Glutamatergic neuron (in vitro differentiated cells): ENCODE results near the gene DCAF17. TPM values are rescaled to one million over a fixed set of nuclear protein-coding genes. Genes with fewer than 3 reads are reported as not detected.

Experiments used
- DNase-seq: peaks from one replicate; pipeline ENCODE4 v3.0.0; 2022
- H3K27ac Mint-ChIP-seq: one replicate; pipeline ENCODE4 v1.8.0; 2020; ENCODE audit warnings: mild to moderate bottlenecking, mixed read lengths, inconsistent platforms; ENCODE audit not compliant: unreplicated experiment
- H3K27me3 Mint-ChIP-seq: one replicate; pipeline ENCODE4 v1.8.0; 2020; ENCODE audit warnings: mild to moderate bottlenecking, moderate library complexity, mixed read lengths, inconsistent platforms; ENCODE audit not compliant: unreplicated experiment
- H3K36me3 Mint-ChIP-seq: one replicate; pipeline ENCODE4 v1.8.0; 2020; ENCODE audit warnings: mild to moderate bottlenecking, mixed read lengths, inconsistent platforms; ENCODE audit not compliant: unreplicated experiment
- H3K4me1 Mint-ChIP-seq: one replicate; pipeline ENCODE4 v1.8.0; 2020; ENCODE audit warnings: mild to moderate bottlenecking, low read depth, mixed read lengths, inconsistent platforms; ENCODE audit not compliant: unreplicated experiment
- H3K4me3 Mint-ChIP-seq: one replicate; pipeline ENCODE4 v1.8.0; 2020; ENCODE audit warnings: mild to moderate bottlenecking, mixed read lengths, inconsistent platforms; ENCODE audit not compliant: unreplicated experiment
- H3K9me3 Mint-ChIP-seq: one replicate; pipeline ENCODE4 v1.8.0; 2020; ENCODE audit warnings: mild to moderate bottlenecking, moderate library complexity, mixed read lengths, inconsistent platforms; ENCODE audit not compliant: unreplicated experiment
- CTCF ChIP-seq: fragments of 200-600 bp; sonication (generic); IDR thresholded peaks from one replicate; pipeline ENCODE4 v1.5.0; 2021; ENCODE audit not compliant: partially characterized antibody, unreplicated experiment
- total RNA-seq: library from RNA; stranded (reverse); fragmentation: NEBNext Ultra II Directional; extraction: Animal tissue kit (Norgen Biotek cat#: 25700); gene quantifications from one replicate; pipeline ENCODE4 v1.2.1, GENCODE V29; 2021; ENCODE audit not compliant: unreplicated experiment

DCAF17 gene
- total RNA-seq, 1 donor from 2014 or later = 17.0 TPM

- Mint-ChIP-seq H3K36me3 (no peaks in the 10 kb centered on the region), H3K4me1 (peaks cover 13% of the 10 kb centered on the region), H3K27me3 (no peaks in the 10 kb centered on the region), H3K9me3 (peaks cover 4% of the 10 kb centered on the region), H3K4me3 (peak overlapping the region; percentile 21), H3K27ac (peak overlapping the region; percentile 62)
- no peak for TF ChIP-seq CTCF
- peak; percentile 25 for DNase-seq
Measured at GRCh38 chr2:171430516-171431410, 3.3 kb upstream of the DCAF17 start.

GRCh38 chr2:171431677-171432167 lies 2.3 kb upstream of the DCAF17 start:
- no peak overlapping the region for H3K27ac Mint-ChIP-seq
- no peak for DNase-seq
- no peak overlapping the region for H3K4me3 Mint-ChIP-seq
- H3K9me3 Mint-ChIP-seq = peaks cover 4% of the 10 kb centered on the region
- peaks cover 13% of the 10 kb centered on the region for H3K4me1 Mint-ChIP-seq
- H3K36me3 Mint-ChIP-seq = no peaks in the 10 kb centered on the region
- no peaks in the 10 kb centered on the region for H3K27me3 Mint-ChIP-seq
- no peak for TF ChIP-seq CTCF

GRCh38 chr2:171432206-171432968 lies 1.6 kb upstream of the DCAF17 start:
- no peak for TF ChIP-seq CTCF
- Mint-ChIP-seq H3K27me3 (no peaks in the 10 kb centered on the region), H3K4me3 (peak overlapping the region; percentile 91), H3K36me3 (no peaks in the 10 kb centered on the region), H3K27ac (peak overlapping the region; percentile 2), H3K4me1 (peaks cover 13% of the 10 kb centered on the region), H3K9me3 (peaks cover 4% of the 10 kb centered on the region)
- no peak for DNase-seq

- no peak for TF ChIP-seq CTCF
- Mint-ChIP-seq H3K27me3 (no peaks in the 10 kb centered on the region), H3K4me3 (peak overlapping the region; percentile 91), H3K36me3 (no peaks in the 10 kb centered on the region), H3K27ac (peak overlapping the region; percentile 80), H3K9me3 (peaks cover 4% of the 10 kb centered on the region), H3K4me1 (peaks cover 13% of the 10 kb centered on the region)
- no peak for DNase-seq
Measured at GRCh38 chr2:171432969-171433762, 860 bp upstream of the DCAF17 start.
